IMR-90 (cell line): ENCODE measurements around the gene SCYGR1. TPM values are rescaled to one million over a fixed set of nuclear protein-coding genes. Genes with fewer than 3 reads are reported as not detected.
"Not testable (repeated sequence)": the region's sequence is repeated elsewhere in the genome, so short reads cannot be mapped to it uniquely, and the experiment has no call there.

ENCODE experiments used
- ATAC-seq: fragments of 200-7000 bp; cut with Tn5 transposase; 2 replicates; pipeline ENCODE4 v1.9.1; 2020; ENCODE audit warnings: low read depth, mild to moderate bottlenecking, moderate library complexity
- BruUV-seq: library from RNA; stranded (reverse); fragments of 400-500 nt; replicated peaks from 2 replicates; lab custom pipeline; 2021; lab: Mats Ljungman, UMichigan
- CTCF ChIA-PET: fragments of 300-600 bp; formaldehyde crosslinking; extraction: SDS; loops from one replicate; lab custom pipeline; 2021; ENCODE audit warnings: antibody characterized with exemption; lab: Yijun Ruan, JAX
- POLR2A ChIA-PET: fragments of 300-600 bp; sonication (Branson Sonifier 250); formaldehyde crosslinking; loops from one replicate; lab custom pipeline; 2022; ENCODE audit warnings: antibody characterized with exemption; ENCODE audit not compliant: unreplicated experiment; lab: Charles Lee
- DNase-seq: peaks from one replicate; pipeline ENCODE4 v3.0.0; 2013
- H2AFZ ChIP-seq: replicated peaks from 2 replicates; pipeline ENCODE3; 2013; ENCODE audit warnings: low read length, mild to moderate bottlenecking; ENCODE audit not compliant: poor library complexity
- H2AK5ac ChIP-seq: 2 replicates; pipeline ENCODE4 v1.6.1; 2013; ENCODE audit warnings: low read depth, low read length, inconsistent platforms
- H2AK9ac ChIP-seq: replicated peaks from 2 replicates; pipeline ENCODE3; 2013; ENCODE audit warnings: mild to moderate bottlenecking, low read depth, low read length, moderate library complexity; ENCODE audit not compliant: poor library complexity
- H2BK120ac ChIP-seq: 2 replicates; pipeline ENCODE4 v1.6.1; 2013; ENCODE audit warnings: low read depth, low read length, inconsistent platforms
- H2BK15ac ChIP-seq: 3 replicates; pipeline ENCODE4 v1.6.1; 2013; ENCODE audit warnings: low read depth, low read length, inconsistent platforms
- H2BK20ac ChIP-seq: 2 replicates; pipeline ENCODE4 v1.6.1; 2013; ENCODE audit warnings: low read depth, mild to moderate bottlenecking, inconsistent platforms, low read length, moderate library complexity
- H2BK5ac ChIP-seq: 2 replicates; pipeline ENCODE4 v1.6.1; 2013; ENCODE audit warnings: mild to moderate bottlenecking, low read depth, low read length, inconsistent platforms; ENCODE audit not compliant: poor library complexity, severe bottlenecking
- H3K14ac ChIP-seq: replicated peaks from 2 replicates; pipeline ENCODE4 v1.6.1; 2013; ENCODE audit warnings: low read depth, low read length, inconsistent platforms
- H3K18ac ChIP-seq: 2 replicates; pipeline ENCODE4 v1.6.1; 2013; ENCODE audit warnings: low read depth, low read length, control low read depth
- H3K23ac ChIP-seq: 2 replicates; pipeline ENCODE4 v1.6.1; 2013; ENCODE audit warnings: low read depth, low read length, inconsistent platforms
- H3K27ac ChIP-seq: 2 replicates; pipeline ENCODE4 v1.5.1; 2013; ENCODE audit warnings: mild to moderate bottlenecking, control low read depth, low read length; ENCODE audit not compliant: insufficient read depth
- H3K27me3 ChIP-seq: 2 replicates; pipeline ENCODE4 v1.6.1; 2013; ENCODE audit warnings: low read length; ENCODE audit not compliant: control insufficient read depth, insufficient read depth
- H3K36me3 ChIP-seq: 2 replicates; pipeline ENCODE4 v1.6.1; 2013; ENCODE audit warnings: low read length, mixed read lengths; ENCODE audit not compliant: control insufficient read depth, insufficient read depth
- H3K4ac ChIP-seq: 2 replicates; pipeline ENCODE4 v1.6.1; 2013; ENCODE audit warnings: low read depth, low read length, inconsistent platforms
- H3K4me1 ChIP-seq: 2 replicates; pipeline ENCODE4 v1.6.1; 2013; ENCODE audit warnings: low read length, mixed read lengths; ENCODE audit not compliant: control insufficient read depth, insufficient read depth
- H3K4me2 ChIP-seq: 2 replicates; pipeline ENCODE4 v1.6.1; 2013; ENCODE audit warnings: low read depth, mild to moderate bottlenecking, control low read depth, low read length, moderate library complexity
- H3K4me3 ChIP-seq: 2 replicates; pipeline ENCODE4 v1.5.1; 2013; ENCODE audit warnings: low read depth, mild to moderate bottlenecking, control low read depth, low read length, moderate library complexity; ENCODE audit not compliant: insufficient read depth
- H3K56ac ChIP-seq: 2 replicates; pipeline ENCODE4 v1.6.1; 2013; ENCODE audit warnings: low read length, inconsistent platforms; ENCODE audit not compliant: insufficient read depth; ENCODE audit errors: extremely low read depth
- H3K79me1 ChIP-seq, 2 experiments: 2 replicates each; pipeline ENCODE4 v1.6.1; 2013; ENCODE audit warnings: low read length in 2 of 2, inconsistent platforms in 1 of 2, low read depth in 1 of 2
- H3K9ac ChIP-seq: 2 replicates; pipeline ENCODE4 v1.6.1; 2013; ENCODE audit warnings: low read depth, low read length, control low read depth
- H3K9me1 ChIP-seq: 2 replicates; pipeline ENCODE4 v1.6.1; 2013; ENCODE audit warnings: low read length, inconsistent platforms; ENCODE audit not compliant: insufficient read depth
- H3K9me3 ChIP-seq: 2 replicates; pipeline ENCODE4 v1.6.1; 2013; ENCODE audit warnings: low read length; ENCODE audit not compliant: control insufficient read depth, insufficient read depth
- H4K20me1 ChIP-seq: 2 replicates; pipeline ENCODE4 v1.6.1; 2013; ENCODE audit warnings: low read length, inconsistent platforms; ENCODE audit not compliant: insufficient read depth
- H4K5ac ChIP-seq: 2 replicates; pipeline ENCODE4 v1.6.1; 2013; ENCODE audit warnings: mild to moderate bottlenecking, low read depth, low read length, control low read depth
- H4K8ac ChIP-seq, 2 experiments: 2 replicates each; pipeline ENCODE4 v1.6.1; 2013; ENCODE audit warnings: low read depth in 2 of 2, low read length in 2 of 2, control low read depth in 1 of 2, inconsistent platforms in 1 of 2
- H4K91ac ChIP-seq: 2 replicates; pipeline ENCODE4 v1.6.1; 2013; ENCODE audit warnings: low read depth, low read length, inconsistent platforms; ENCODE audit not compliant: insufficient read depth
- WGBS, 2 experiments: methylation state at CpG; one replicate each; pipeline versions ENCODE4 v1.1.5 to v1.1.7; 2013; ENCODE audit warnings: missing lambda C conversion rate in 2 of 2; ENCODE audit not compliant: insufficient read length in 1 of 2; ENCODE audit errors: extremely low coverage in 2 of 2; 5-methylcytosine and 5-hydroxymethylcytosine counted together
- dilution Hi-C: fragments of 300-500 bp; cut with HindIII; formaldehyde crosslinking; loops from one replicate; pipeline ENCODE4 v1.14.3; 2018; ENCODE audit warnings: low sequenced_read_pairs; ENCODE audit not compliant: unreplicated experiment
- in situ Hi-C: fragments of 300-500 bp; cut with MboI; formaldehyde crosslinking; loops from 3 replicates; pipeline ENCODE4 v1.14.3; 2019; ENCODE audit warnings: low sequenced_read_pairs, inconsistent platforms, mixed read lengths
- intact Hi-C: fragments of 100-400 bp; cut with micrococcal nuclease; formaldehyde crosslinking; loops from 2 replicates; pipeline ENCODE4 v1.10.0; 2022
- polyA plus RNA-seq, 3 experiments: library from polyadenylated mRNA; depleted of rRNA; stranded (reverse); fragments of >200 nt; gene quantifications; 2 replicates each; pipeline ENCODE4 v1.2.3, GENCODE V29; 2012; ENCODE audit warnings: low replicate concordance in 1 of 3
- total RNA-seq: library from RNA; depleted of rRNA; stranded (reverse); fragments of >200 nt; gene quantifications from 2 replicates; pipeline ENCODE4 v1.2.3, GENCODE V29; 2012

SCYGR1 gene
- total and polyA plus RNA-seq, 2 of the 4 experiments (the other 2 are of a cell fraction) = not detected

DNA sequence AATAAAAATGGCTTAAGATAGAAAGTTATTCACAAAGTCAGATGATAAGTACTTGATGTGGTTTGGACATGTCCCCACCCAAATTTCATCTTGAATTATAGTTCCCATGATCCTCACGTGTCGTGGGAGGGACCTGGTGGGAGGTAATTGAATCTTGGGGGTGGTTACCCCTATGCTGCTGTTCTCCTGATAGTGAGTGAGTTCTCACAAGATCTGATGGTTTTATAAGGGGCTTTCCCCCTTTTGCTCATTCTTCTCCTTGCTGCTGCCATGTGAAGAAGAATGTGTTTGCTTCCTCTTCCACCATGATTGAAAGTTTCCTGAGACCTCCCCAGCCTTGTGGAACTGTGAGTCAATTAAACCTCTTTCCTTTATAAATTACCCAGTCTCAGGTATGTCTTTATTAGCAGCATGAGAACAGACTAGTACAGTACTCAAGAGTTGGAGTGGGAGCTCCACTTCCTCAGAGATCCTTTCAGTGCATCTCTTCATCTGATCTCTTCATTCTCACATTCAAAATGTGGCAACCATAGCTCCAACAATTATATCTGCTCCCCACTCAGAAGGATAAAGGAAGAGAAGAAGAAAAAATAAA is 5.4 kb downstream of the SCYGR1 start:
- H4K5ac ChIP-seq, H3K79me1 ChIP-seq, BruUV-seq, H3K56ac ChIP-seq, POLR2A ChIA-PET, H2BK20ac ChIP-seq, intact Hi-C loops, H4K91ac ChIP-seq, in situ Hi-C loops, H3K14ac ChIP-seq, H2BK5ac ChIP-seq, dilution Hi-C loops, H2AK9ac ChIP-seq, H3K23ac ChIP-seq, H3K18ac ChIP-seq, H3K27ac ChIP-seq, H3K9me1 ChIP-seq, H3K4ac ChIP-seq, H2AFZ ChIP-seq, ATAC-seq, H3K36me3 ChIP-seq, DNase-seq, H3K9me3 ChIP-seq, H3K4me1 ChIP-seq, H4K8ac ChIP-seq, H3K4me3 ChIP-seq, H2AK5ac ChIP-seq, H3K9ac ChIP-seq, H3K4me2 ChIP-seq, H4K20me1 ChIP-seq, H2BK120ac ChIP-seq, H3K27me3 ChIP-seq, H2BK15ac ChIP-seq: not testable (repeated sequence)
- no CpG with 5 or more reads among the region's 2 CpGs for WGBS, 2 experiments
- CTCF ChIA-PET = interaction anchor here (1.0 kb wide), 1 partner anchor 9 kb away, joined by 3 read pairs; no protein-coding TSS in a partner anchor
